22Rv1 (cell line): Measurements from ENCODE around the gene ZNF438.

Source experiments
- H3K27ac ChIP-seq: fragments of 450-650 bp; 2 replicates; pipeline ENCODE4 v1.5.1; 2017
- CTCF ChIP-seq: fragments of 450-650 bp; IDR thresholded peaks from 2 replicates; pipeline ENCODE4 v1.5.1; 2017; ENCODE audit warnings: mild to moderate bottlenecking
- ZFX ChIP-seq: fragments of 450-650 bp; IDR thresholded peaks from 2 replicates; pipeline ENCODE4 v1.6.1; 2017; ENCODE audit warnings: antibody characterized with exemption, borderline replicate concordance

ZNF438 gene

DNA sequence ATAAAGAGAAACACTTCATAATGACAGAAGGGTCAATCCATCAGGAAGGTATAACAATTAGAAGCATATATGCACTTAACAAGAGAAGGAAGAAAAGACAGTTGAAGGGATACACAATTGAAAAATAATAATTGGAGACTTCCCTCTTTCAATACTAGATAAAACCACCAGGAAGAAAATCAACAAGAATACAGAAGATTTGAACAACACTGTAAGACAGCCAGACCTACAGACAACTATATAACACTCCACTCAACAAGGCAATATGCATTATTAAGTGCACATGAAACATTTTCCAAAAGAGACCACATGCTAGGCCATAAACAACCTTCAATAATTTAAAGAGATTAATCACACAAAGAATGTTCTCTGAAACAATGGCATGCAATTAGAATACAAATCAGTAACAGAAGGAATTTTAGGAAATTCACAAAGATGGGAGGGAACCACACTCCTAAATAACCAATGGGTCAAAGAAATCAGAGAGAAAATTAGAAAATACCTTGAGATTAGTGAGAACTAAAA, 35.1 kb downstream of the ZNF438 start:
- TF ChIP-seq CTCF = no peak
- TF ChIP-seq ZFX = no peak
- no peak overlapping the region for H3K27ac ChIP-seq

DNA sequence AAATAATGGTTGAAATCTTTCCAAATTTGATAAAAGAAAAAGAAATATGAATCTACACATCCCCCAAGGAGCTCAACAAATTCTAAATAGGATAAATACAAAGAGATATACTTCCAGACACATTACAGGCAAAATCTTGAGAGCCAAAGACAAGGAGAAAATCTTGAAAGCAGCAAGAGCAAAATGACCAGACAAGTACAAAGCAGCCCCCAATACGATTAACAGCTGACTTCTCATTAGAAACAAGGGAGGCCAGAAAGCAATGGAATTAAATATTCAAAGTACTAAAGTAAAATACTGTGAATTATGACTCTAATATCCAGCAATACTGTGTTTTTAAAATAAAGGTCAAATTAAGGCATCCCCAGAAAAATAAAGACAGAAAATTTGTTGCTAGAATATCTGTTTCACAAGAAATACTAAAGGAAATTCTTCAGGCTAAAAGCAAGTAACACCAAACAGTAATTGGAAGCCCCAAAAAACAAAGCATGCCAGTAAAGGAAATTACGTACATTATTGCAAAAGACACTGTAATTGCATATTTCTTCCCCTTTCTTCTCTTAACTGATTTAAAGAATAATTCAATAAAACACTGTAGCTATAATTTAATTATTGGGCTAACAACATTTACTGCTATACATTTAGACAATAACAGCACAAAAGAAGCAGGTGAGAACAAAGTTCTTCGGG, 36.4 kb downstream of the ZNF438 start:
- no peak overlapping the region for H3K27ac ChIP-seq
- TF ChIP-seq ZFX (no peak), CTCF (no peak)

GRCh38 chr10:30993155-30993554, 38.5 kb downstream of the ZNF438 start:
- no peak overlapping the region for H3K27ac ChIP-seq
- TF ChIP-seq ZFX = no peak
- no peak for TF ChIP-seq CTCF

DNA sequence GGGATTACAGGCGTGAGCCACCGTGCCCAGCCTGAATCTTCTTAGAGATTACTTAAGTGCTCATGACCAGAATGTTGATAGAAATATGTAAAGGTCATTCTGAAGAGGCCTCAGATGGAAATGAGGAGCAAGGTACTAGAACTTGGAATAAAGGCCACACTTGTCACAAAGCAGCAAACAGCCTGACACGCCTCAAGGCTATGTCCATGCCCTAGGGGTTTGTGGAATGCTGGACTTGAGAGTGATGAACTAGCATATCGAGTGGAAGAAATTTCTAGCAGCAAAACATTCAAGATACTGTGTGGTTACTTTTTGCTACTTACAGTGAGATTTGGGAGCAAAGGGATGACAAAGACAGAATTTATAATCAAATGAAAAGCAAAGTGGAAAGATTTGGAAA, 39.0 kb downstream of the ZNF438 start:
- no peak for TF ChIP-seq ZFX
- no peak for TF ChIP-seq CTCF
- H3K27ac ChIP-seq = no peak overlapping the region

DNA sequence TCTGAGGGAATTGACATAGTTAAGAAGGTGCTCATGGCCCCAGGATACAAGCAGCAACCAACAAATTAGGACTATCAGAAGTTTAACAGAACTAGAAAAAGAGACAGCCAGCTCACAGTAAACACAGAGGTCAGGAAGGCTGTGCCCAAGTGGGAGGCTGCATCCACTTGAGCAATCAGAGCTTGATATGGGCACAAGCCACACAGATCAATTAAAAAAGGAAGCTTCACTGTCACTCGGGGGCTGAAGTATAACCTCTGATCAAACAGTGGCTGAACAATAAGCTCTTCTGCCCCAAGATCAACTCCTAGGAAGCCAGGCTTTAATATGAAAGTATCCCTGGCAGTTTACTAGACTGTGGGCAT, 40.0 kb downstream of the ZNF438 start:
- no peak overlapping the region for H3K27ac ChIP-seq
- no peak for TF ChIP-seq ZFX
- TF ChIP-seq CTCF = no peak

DNA sequence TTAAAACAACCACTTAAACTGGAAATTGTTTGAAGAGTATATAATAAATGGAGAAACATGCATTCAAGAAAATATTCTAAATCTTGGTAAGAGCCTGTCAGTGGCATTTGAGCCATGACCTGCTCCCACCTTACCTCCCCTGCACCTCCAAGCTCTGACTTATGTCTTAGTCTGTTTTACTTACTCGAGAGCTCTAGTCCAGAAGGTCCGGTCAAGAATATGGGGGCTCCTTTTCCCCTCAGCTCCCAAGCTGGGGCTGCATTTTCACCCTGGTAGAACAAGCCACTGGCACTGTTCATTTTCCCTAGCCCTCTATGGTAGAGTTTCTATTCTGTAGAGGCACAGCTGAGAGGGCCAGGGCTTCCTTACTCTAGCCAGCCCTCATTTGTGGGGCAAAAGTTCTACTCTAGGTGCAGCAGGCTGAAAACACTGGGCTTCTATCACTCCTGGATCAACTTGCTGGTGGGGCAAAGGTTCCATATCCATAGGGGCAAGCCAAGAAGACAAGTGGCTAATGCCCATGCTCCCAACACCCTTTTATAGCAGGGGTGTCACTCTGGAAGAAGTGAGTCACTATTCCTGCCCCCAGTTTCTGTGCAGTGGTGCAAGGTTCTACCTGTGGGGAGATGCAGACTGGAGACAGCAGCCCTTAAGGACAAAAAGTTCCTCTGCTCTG, 40.6 kb downstream of the ZNF438 start:
- no peak overlapping the region for H3K27ac ChIP-seq
- TF ChIP-seq ZFX = no peak
- no peak for TF ChIP-seq CTCF

- TF ChIP-seq ZFX = no peak
- no peak for TF ChIP-seq CTCF
- no peak overlapping the region for H3K27ac ChIP-seq
Measured at GRCh38 chr10:30990351-30990750, 41.3 kb downstream of the ZNF438 start.
